ENCODE results near the gene DMD. TPM values are rescaled to one million over a fixed set of nuclear protein-coding genes. Genes with fewer than 3 reads are reported as not detected.

The DMD gene
- total RNA-seq, 5 donors from 2014 or later (not counting 1 experiment from before 2014, with no cell fraction given): 0.73 to 1.6 (median 0.88) TPM; not detected in 1

GRCh38 chrX:31811106-31811505, 1400.2 kb downstream of the DMD start:
- ChIA-PET CTCF (no interaction called here), POLR2A (no interaction called here)
- no peak for DNase-seq
- Histone ChIP-seq H3K27me3 (replicated peaks in 1 of 2; ENCODE audit: control insufficient read depth in 2 of 2, extremely low read depth in 1 of 2, insufficient read depth in 2 of 2, low read length in 1 of 2) (no peaks in the 10 kb centered on the region), H3K9me3 (no peaks in the 10 kb centered on the region), H3K27ac (ENCODE audit: low read length) (no peak overlapping the region), H3K36me3 (ENCODE audit: control insufficient read depth in 2 of 2, extremely low read depth in 1 of 2, insufficient read depth in 1 of 2, low read length in 1 of 2) (no peaks in the 10 kb centered on the region), H3K4me1 (ENCODE audit: control insufficient read depth in 1 of 2, extremely low read depth in 1 of 2, insufficient read depth in 2 of 2, low read length in 2 of 2) (no peaks in the 10 kb centered on the region), H3K4me3 (ENCODE audit: control insufficient read depth in 1 of 2, extremely low read depth in 1 of 2, low read length in 1 of 2) (no peak overlapping the region)
- Mint-ChIP-seq H3K4me3 (no peak overlapping the region), H3K36me3 (no peaks in the 10 kb centered on the region), H3K27ac (no peak overlapping the region), H3K27me3 (peaks cover 0 to 3% of the 10 kb centered on the region in 2 donors), H3K9me3 (peaks cover 0 to 8% (median 0%) of the 10 kb centered on the region in 3 donors), H3K4me1 (no peaks in the 10 kb centered on the region)
- no peak for ATAC-seq (replicated peaks in 1 of 4)

- H3K36me3 ChIP-seq (ENCODE audit: control insufficient read depth in 2 of 2, extremely low read depth in 1 of 2, insufficient read depth in 1 of 2, low read length in 1 of 2): no peaks in the 10 kb centered on the region
- no peaks in the 10 kb centered on the region for H3K27me3 ChIP-seq (replicated peaks in 1 of 2; ENCODE audit: control insufficient read depth in 2 of 2, extremely low read depth in 1 of 2, insufficient read depth in 2 of 2, low read length in 1 of 2)
- WGBS (ENCODE audit: insufficient coverage): no CpG with 5 or more reads among the region's 2 CpGs
- Mint-ChIP-seq H3K36me3 (no peaks in the 10 kb centered on the region), H3K27ac (no peak overlapping the region), H3K9me3 (peaks cover 0 to 18% (median 8%) of the 10 kb centered on the region in 3 donors), H3K4me3 (no peak overlapping the region), H3K4me1 (no peaks in the 10 kb centered on the region), H3K27me3 (peaks cover 0 to 3% of the 10 kb centered on the region in 2 donors)
- DNase-seq (no peak), ATAC-seq (replicated peaks in 1 of 4) (no peak)
- ChIA-PET POLR2A (no interaction called here), CTCF (no interaction called here)
- no peak overlapping the region for H3K27ac ChIP-seq (ENCODE audit: low read length)
- no peak overlapping the region for H3K4me3 ChIP-seq (ENCODE audit: control insufficient read depth in 1 of 2, extremely low read depth in 1 of 2, low read length in 1 of 2)
- H3K9me3 ChIP-seq: no peaks in the 10 kb centered on the region
- no peaks in the 10 kb centered on the region for H3K4me1 ChIP-seq (ENCODE audit: control insufficient read depth in 1 of 2, extremely low read depth in 1 of 2, insufficient read depth in 2 of 2, low read length in 2 of 2)
These were observed 1403.0 kb downstream of the DMD start for GRCh38 chrX:31808357-31808756.

- H3K4me1 Mint-ChIP-seq: no peaks in the 10 kb centered on the region
- CTCF ChIA-PET: no interaction called here
These were observed 1404.2 kb downstream of the DMD start for GRCh38 chrX:31807165-31807564.

GRCh38 chrX:31805781-31806180, 1405.6 kb downstream of the DMD start:
- no peaks in the 10 kb centered on the region for H3K4me1 Mint-ChIP-seq
- no peaks in the 10 kb centered on the region for H3K36me3 ChIP-seq (ENCODE audit: control insufficient read depth in 2 of 2, extremely low read depth in 1 of 2, insufficient read depth in 1 of 2, low read length in 1 of 2)
- 40% methylated on average over 1 of the region's 3 CpGs for WGBS (ENCODE audit: insufficient coverage)
- no peak for ATAC-seq (replicated peaks in 1 of 4)
- no peaks in the 10 kb centered on the region for H3K36me3 Mint-ChIP-seq
- H3K27me3 ChIP-seq (replicated peaks in 1 of 2; ENCODE audit: control insufficient read depth in 2 of 2, extremely low read depth in 1 of 2, insufficient read depth in 2 of 2, low read length in 1 of 2): no peaks in the 10 kb centered on the region
- no peaks in the 10 kb centered on the region for H3K4me1 ChIP-seq (ENCODE audit: control insufficient read depth in 1 of 2, extremely low read depth in 1 of 2, insufficient read depth in 2 of 2, low read length in 2 of 2)
- H3K27ac ChIP-seq (ENCODE audit: low read length): no peak overlapping the region
- peaks cover 0 to 14% (median 8%) of the 10 kb centered on the region in 3 donors for H3K9me3 Mint-ChIP-seq
- no peak overlapping the region for H3K4me3 Mint-ChIP-seq
- ChIA-PET CTCF (no interaction called here), POLR2A (no interaction called here)
- H3K27ac Mint-ChIP-seq: no peak overlapping the region
- H3K9me3 ChIP-seq: no peaks in the 10 kb centered on the region
- DNase-seq: no peak
- peaks cover 0 to 3% of the 10 kb centered on the region in 2 donors for H3K27me3 Mint-ChIP-seq
- no peak overlapping the region for H3K4me3 ChIP-seq (ENCODE audit: control insufficient read depth in 1 of 2, extremely low read depth in 1 of 2, low read length in 1 of 2)

More at GRCh38 chrX:31807165-31807564, 1404.2 kb downstream of the DMD start:
- H3K27ac ChIP-seq (ENCODE audit: low read length): no peak overlapping the region
- WGBS (ENCODE audit: insufficient coverage): no CpG with 5 or more reads among the region's 2 CpGs
- H3K36me3 ChIP-seq (ENCODE audit: control insufficient read depth in 2 of 2, extremely low read depth in 1 of 2, insufficient read depth in 1 of 2, low read length in 1 of 2): no peaks in the 10 kb centered on the region
- H3K9me3 ChIP-seq: no peaks in the 10 kb centered on the region
- no peak for ATAC-seq (replicated peaks in 1 of 4)
- no peak overlapping the region for H3K27ac Mint-ChIP-seq
- no peak overlapping the region for H3K4me3 ChIP-seq (ENCODE audit: control insufficient read depth in 1 of 2, extremely low read depth in 1 of 2, low read length in 1 of 2)
- peaks cover 0 to 14% (median 8%) of the 10 kb centered on the region in 3 donors for H3K9me3 Mint-ChIP-seq
- POLR2A ChIA-PET: no interaction called here
- H3K36me3 Mint-ChIP-seq: no peaks in the 10 kb centered on the region
- no peak for DNase-seq
- no peak overlapping the region for H3K4me3 Mint-ChIP-seq
- no peaks in the 10 kb centered on the region for H3K4me1 ChIP-seq (ENCODE audit: control insufficient read depth in 1 of 2, extremely low read depth in 1 of 2, insufficient read depth in 2 of 2, low read length in 2 of 2)
- no peaks in the 10 kb centered on the region for H3K27me3 ChIP-seq (replicated peaks in 1 of 2; ENCODE audit: control insufficient read depth in 2 of 2, extremely low read depth in 1 of 2, insufficient read depth in 2 of 2, low read length in 1 of 2)
- peaks cover 0 to 3% of the 10 kb centered on the region in 2 donors for H3K27me3 Mint-ChIP-seq

- Histone ChIP-seq H3K27me3 (replicated peaks in 1 of 2; ENCODE audit: control insufficient read depth in 2 of 2, extremely low read depth in 1 of 2, insufficient read depth in 2 of 2, low read length in 1 of 2) (no peaks in the 10 kb centered on the region), H3K4me1 (ENCODE audit: control insufficient read depth in 1 of 2, extremely low read depth in 1 of 2, insufficient read depth in 2 of 2, low read length in 2 of 2) (no peaks in the 10 kb centered on the region), H3K36me3 (ENCODE audit: control insufficient read depth in 2 of 2, extremely low read depth in 1 of 2, insufficient read depth in 1 of 2, low read length in 1 of 2) (no peaks in the 10 kb centered on the region), H3K9me3 (no peaks in the 10 kb centered on the region), H3K27ac (ENCODE audit: low read length) (no peak overlapping the region), H3K4me3 (ENCODE audit: control insufficient read depth in 1 of 2, extremely low read depth in 1 of 2, low read length in 1 of 2) (no peak overlapping the region)
- H3K4me3 Mint-ChIP-seq: no peak overlapping the region
- H3K4me1 Mint-ChIP-seq: no peaks in the 10 kb centered on the region
- CTCF ChIA-PET: no interaction called here
- H3K36me3 Mint-ChIP-seq: no peaks in the 10 kb centered on the region
- H3K27ac Mint-ChIP-seq: no peak overlapping the region
- 80% methylated on average over 3 of the region's 4 CpGs for WGBS (ENCODE audit: insufficient coverage)
- ATAC-seq (replicated peaks in 1 of 4) (no peak), DNase-seq (no peak)
- H3K27me3 Mint-ChIP-seq: no peaks in the 10 kb centered on the region
- POLR2A ChIA-PET: no interaction called here
- peaks cover 0 to 12% (median 12%) of the 10 kb centered on the region in 3 donors for H3K9me3 Mint-ChIP-seq
These were observed 1411.1 kb downstream of the DMD start for GRCh38 chrX:31800219-31800618.

GRCh38 chrX:31796624-31797023, 1414.7 kb downstream of the DMD start:
- Histone ChIP-seq H3K27ac (ENCODE audit: low read length) (no peak overlapping the region), H3K4me3 (ENCODE audit: control insufficient read depth in 1 of 2, extremely low read depth in 1 of 2, low read length in 1 of 2) (no peak overlapping the region), H3K27me3 (replicated peaks in 1 of 2; ENCODE audit: control insufficient read depth in 2 of 2, extremely low read depth in 1 of 2, insufficient read depth in 2 of 2, low read length in 1 of 2) (no peaks in the 10 kb centered on the region), H3K9me3 (no peaks in the 10 kb centered on the region), H3K36me3 (ENCODE audit: control insufficient read depth in 2 of 2, extremely low read depth in 1 of 2, insufficient read depth in 1 of 2, low read length in 1 of 2) (no peaks in the 10 kb centered on the region), H3K4me1 (ENCODE audit: control insufficient read depth in 1 of 2, extremely low read depth in 1 of 2, insufficient read depth in 2 of 2, low read length in 2 of 2) (no peaks in the 10 kb centered on the region)
- ChIA-PET CTCF (no interaction called here), POLR2A (no interaction called here)
- no CpG with 5 or more reads among the region's 1 CpG for WGBS (ENCODE audit: insufficient coverage)
- Mint-ChIP-seq H3K36me3 (no peaks in the 10 kb centered on the region), H3K27me3 (no peaks in the 10 kb centered on the region), H3K4me3 (no peak overlapping the region), H3K9me3 (peaks cover 0 to 4% (median 2%) of the 10 kb centered on the region in 3 donors), H3K27ac (no peak overlapping the region), H3K4me1 (no peaks in the 10 kb centered on the region)
- DNase-seq: no peak
- ATAC-seq (replicated peaks in 1 of 4): no peak

GRCh38 chrX:31747411-31747810, 1463.9 kb downstream of the DMD start:
- no peak overlapping the region for H3K4me3 ChIP-seq (ENCODE audit: control insufficient read depth in 1 of 2, extremely low read depth in 1 of 2, low read length in 1 of 2)
- no peak overlapping the region for H3K27ac ChIP-seq (ENCODE audit: low read length)
- no peaks in the 10 kb centered on the region for H3K36me3 ChIP-seq (ENCODE audit: control insufficient read depth in 2 of 2, extremely low read depth in 1 of 2, insufficient read depth in 1 of 2, low read length in 1 of 2)
- no peaks in the 10 kb centered on the region for H3K9me3 ChIP-seq
- POLR2A ChIA-PET: interaction anchor here in 1 of 2 donors (0.6 to 0.8 kb wide), 2 partner anchors 8 to 43 kb away, joined by 3 read pairs; no protein-coding TSS in a partner anchor
- Mint-ChIP-seq H3K9me3 (peaks cover 0 to 4% (median 0%) of the 10 kb centered on the region in 3 donors), H3K4me1 (no peaks in the 10 kb centered on the region), H3K27me3 (no peaks in the 10 kb centered on the region), H3K4me3 (no peak overlapping the region), H3K36me3 (no peaks in the 10 kb centered on the region), H3K27ac (no peak overlapping the region)
- H3K27me3 ChIP-seq (replicated peaks in 1 of 2; ENCODE audit: control insufficient read depth in 2 of 2, extremely low read depth in 1 of 2, insufficient read depth in 2 of 2, low read length in 1 of 2): no peaks in the 10 kb centered on the region
- no CpG with 5 or more reads among the region's 5 CpGs for WGBS (ENCODE audit: insufficient coverage)
- CTCF ChIA-PET: no interaction called here
- H3K4me1 ChIP-seq (ENCODE audit: control insufficient read depth in 1 of 2, extremely low read depth in 1 of 2, insufficient read depth in 2 of 2, low read length in 2 of 2): no peaks in the 10 kb centered on the region
- no peak for ATAC-seq (replicated peaks in 1 of 4)
- DNase-seq: no peak
